SW 1271 (cell line): ENCODE data around the gene MLH3.
A peak's percentile ranks its signal among the peaks of the same experiment; 100 is the strongest.
"Not testable (repeated sequence)": the region's sequence is repeated elsewhere in the genome, so short reads cannot be mapped to it uniquely, and the experiment has no call there.

Source experiments
- DNase-seq, 2 experiments: peaks; one replicate each; lab custom pipeline; 2025; lab: John Stamatoyannopoulos, UW

Gene MLH3

DNA sequence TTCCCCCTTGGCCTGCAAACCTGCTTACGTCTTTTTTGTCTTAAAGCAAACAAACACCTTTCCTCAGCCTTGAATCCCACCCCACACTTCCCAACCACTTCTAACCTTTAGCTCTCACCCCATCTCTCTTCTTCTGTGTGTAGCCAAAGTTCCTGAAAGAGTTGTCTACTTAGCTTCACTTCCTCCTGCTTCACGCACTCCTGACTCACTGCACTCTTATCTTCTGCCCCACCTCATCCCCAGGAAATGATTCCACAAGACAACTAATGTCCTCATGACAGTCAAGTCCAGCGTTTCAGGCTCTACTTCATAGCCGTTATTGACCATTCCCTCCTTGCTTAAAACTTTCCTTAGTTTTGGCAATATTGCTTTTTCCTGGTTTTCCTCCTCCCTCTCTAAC is 26.2 kb downstream of the MLH3 start:
- peak in 1 of 2 experiments; percentile 24 for DNase-seq

DNA sequence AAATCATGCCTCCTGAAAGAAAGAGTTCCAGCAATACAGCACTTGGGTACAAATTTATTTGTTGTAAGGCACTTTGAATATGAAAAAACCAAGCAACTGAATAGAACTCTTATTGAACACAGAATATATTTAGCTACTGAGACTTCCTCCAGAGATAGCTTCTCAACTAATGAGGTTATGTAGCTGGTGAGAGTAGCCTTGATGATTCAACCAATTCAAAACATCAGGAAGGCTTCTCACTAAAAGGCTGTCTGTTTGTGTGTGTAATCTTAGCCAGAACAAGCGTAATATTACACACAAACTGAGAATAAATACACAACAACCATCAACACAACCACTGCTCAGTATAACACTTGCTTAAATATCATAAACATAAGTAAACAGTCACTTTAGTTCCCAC is 28.2 kb downstream of the MLH3 start:
- DNase-seq: no peak

DNA sequence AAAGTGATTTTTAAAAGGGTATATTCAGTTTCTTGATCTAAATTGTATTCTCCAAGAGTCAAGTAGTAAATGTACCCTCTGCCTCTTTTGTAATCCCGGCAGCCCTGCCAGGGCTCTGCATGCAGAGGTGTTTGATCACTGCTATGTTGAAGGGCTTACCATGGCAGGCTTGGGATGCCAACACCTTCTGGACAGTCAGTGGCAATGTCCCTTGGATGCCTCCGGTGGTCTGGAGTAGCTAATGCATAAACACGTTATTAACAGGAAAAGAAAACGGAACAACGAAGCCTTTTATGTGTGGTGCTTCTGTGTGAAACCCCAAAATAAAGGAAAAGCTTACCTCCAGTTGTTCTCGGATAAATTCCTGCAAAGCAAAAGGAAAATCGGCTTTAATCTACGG is 28.6 kb downstream of the MLH3 start:
- DNase-seq: peak in 1 of 2 experiments; percentile 13

DNA sequence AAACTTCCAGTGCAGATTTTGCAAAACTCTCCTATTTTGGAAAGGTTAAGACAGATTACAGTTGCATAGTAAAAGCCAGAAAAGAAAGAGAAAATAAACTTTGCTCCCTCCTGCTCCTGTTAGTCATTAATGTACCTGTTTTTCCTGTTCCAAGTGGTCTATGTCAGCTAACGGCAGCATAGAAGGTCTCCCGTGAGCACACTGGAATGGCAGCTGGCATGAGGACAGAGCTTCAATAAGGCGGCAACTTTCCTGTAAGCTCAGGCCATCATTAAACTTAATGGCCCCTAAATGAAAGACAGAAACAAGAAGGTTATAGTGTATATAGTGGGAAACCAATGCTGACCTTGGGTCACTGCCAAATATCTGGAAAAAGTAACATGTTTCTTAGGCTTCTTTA is 32.6 kb downstream of the MLH3 start:
- DNase-seq: no peak

DNA sequence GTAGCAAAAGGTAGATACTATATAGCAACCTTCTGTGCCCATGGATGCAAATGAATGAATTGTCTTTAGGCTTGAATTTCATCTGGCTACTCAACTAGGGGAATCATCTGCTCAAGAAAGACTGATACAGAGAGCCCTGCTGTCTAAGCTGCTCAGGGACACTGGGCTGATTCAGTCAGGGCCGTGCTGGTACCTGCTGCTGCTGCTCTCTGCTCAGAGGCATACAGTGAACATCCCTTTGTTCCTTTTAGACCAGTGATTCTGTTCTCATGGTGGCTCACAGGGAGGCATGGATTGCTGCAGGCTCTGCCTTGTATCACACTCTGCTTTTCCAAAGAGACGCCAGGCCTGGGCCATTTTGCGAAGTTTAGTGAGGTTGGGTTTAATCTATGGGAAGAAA is 34.5 kb downstream of the MLH3 start:
- no peak for DNase-seq

DNA sequence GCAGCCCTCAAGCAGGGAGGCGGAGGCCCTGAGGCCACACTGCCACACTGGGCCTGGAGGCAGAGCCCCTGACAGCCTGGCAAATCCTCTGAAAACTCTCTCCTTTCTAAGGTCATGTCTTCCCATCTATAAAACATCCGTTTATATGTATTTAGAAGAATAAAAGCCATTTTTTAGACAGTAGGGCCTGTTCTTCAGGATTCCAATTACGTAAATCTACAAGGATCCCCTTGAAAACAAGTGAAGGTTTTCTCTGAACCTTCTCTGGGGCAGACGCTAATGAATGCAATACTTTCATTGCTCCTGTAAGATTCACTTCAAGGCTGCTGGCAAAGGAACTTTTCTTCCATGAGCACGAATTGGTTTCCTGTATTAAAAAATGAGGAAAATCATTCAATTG is 35.8 kb downstream of the MLH3 start:
- no peak for DNase-seq

DNA sequence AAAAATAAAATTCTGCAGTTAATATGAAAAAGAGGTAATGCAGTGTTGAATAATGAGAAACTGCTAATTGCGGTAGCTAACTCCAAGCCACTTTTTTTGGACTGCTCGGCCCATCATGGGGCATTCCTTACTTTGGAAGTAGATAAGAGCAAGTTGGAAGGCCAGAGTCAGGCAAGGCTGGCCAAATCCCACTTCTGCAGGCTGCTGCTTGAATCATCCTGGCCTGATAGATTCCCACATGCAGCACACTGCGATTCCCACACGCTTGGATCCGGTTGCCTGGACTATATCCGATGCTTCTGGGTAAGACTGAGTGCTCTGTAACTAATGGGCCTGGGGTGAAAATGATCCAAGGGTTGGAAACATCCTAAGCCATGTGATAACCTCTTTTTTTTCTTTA is 38.0 kb downstream of the MLH3 start:
- DNase-seq: no peak

DNA sequence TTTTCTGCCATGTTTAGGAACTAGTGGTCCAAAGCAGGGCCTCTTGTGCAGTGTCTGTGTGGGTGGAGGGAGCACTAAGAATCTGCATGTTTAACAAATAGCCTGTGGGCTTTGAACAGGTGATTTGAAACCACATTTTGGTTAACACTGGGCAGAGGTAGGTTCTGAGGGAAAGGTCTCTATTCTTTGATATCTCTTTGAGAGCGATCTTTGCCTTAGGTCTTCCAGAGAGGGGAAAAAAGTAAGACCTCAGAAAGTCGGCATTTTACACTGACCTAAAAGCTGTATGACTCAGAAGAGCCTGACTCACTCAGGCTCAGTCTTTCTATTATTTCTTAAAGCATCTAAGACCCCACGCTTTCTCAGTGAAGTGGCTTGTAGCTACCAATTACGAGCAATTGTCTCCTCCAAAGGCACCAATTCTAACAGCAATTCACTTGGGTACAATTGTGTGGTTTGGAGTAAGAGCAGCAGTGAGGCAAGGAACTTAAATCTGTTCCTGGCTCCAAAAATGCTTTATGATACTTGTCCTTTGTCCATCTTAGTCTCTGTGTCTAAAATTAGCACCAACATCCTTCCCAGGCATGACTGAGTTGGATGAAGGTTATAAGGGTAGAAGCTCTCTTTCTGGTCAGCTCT is 39.8 kb downstream of the MLH3 start:
- DNase-seq: peak in 1 of 2 experiments; percentile 40

DNA sequence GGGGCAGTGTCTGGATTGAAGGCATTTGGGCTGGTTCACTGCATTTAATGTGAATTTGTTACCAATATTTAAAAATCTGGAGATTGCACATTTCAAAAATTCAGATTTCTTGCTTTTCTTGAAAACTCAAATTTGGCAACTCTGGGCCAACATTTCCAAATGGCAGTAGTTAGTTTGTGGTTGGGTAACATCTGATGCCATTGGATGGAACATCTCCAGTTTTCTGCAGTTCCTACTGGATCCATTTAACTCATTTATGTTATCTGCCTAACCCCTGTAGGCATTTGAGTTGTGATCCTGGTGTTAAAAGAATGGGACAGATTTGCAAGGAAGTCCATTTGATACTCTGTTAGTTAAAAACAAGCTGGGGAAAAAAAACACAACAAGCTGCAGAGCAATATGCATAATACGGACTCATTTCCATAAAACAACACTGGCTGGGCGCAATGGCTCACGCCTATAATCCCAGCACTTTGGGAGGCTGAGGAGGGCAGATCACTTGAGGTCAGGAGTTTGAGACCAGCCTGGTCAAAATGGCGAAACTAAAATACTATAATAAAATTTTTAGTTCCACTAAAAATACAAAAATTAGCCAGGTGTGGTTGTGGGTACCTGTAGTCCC is 40.7 kb downstream of the MLH3 start:
- DNase-seq: no peak

DNA sequence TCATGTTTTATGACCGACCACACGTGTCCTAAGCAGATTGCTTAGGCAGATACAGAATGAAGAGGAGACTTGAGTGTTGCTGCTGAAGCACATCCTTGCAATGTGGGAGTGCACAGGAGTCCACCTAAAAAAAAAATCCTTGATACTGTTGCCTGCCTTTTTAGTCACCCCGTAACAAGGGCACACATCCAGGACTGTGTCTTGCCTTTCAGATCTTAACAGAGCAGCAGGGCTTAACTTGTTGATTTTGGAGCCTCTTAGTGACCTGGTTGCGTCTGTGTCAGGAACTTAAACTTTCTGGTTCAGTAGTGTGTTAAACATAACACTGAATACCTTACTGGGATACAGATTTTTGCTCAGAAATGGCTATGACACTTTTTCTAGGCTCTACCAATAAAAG is 42.1 kb downstream of the MLH3 start:
- DNase-seq: no peak

DNA sequence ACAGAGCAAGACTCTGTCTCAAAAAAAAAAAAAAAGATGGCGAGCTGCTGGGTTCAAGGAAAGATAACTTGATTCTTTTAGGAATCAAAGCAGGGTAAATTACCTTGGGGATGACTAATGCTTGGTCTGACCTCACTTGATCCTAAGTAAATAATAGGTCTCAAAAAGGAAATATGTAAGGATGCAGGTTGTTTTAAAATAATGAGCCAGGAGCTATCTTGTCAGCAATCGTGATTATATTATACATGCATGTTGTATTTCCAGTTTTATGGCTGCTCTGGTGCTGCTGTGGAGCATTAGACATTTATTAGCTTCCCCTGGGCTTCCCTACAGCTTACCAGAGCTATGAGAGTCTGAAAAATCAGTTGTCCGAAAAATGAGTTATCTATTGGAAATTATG is 45.9 kb downstream of the MLH3 start:
- DNase-seq: no peak

DNA sequence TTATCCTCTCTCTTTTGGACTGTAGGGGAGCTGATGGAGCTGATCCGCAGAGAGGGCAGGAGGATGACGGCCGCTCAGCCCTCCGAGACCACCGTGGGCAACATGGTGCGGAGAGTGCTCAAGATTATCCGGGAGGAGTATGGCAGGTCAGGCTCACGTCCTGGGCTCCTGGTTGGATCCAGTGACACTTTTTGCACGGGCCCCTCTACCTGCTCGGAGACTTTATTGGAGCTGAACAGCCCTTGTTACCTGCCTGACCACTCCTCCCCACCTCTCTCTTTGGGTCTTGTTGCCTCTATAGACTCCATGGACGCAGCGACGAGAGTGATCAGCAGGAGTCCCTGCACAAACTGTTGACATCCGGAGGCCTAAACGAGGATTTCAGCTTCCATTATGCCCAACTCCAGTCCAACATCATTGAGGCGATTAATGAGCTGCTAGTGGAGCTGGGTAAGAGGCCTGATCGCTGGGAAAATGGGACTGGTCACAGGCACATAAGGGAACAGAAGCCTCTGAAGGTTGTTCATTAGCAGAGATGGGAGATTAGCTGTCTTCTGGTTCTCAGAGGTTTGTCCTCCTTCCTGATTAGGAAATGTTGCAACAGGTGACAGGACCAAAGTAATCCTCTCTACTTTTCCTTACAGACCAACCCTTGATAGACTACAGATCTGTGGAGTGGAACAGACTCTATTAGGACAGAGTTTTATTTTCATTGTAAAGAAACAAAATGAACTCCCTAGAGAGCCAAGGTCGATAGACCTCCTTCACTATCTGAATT is 47.8 kb downstream of the MLH3 start:
- no peak for DNase-seq

DNA sequence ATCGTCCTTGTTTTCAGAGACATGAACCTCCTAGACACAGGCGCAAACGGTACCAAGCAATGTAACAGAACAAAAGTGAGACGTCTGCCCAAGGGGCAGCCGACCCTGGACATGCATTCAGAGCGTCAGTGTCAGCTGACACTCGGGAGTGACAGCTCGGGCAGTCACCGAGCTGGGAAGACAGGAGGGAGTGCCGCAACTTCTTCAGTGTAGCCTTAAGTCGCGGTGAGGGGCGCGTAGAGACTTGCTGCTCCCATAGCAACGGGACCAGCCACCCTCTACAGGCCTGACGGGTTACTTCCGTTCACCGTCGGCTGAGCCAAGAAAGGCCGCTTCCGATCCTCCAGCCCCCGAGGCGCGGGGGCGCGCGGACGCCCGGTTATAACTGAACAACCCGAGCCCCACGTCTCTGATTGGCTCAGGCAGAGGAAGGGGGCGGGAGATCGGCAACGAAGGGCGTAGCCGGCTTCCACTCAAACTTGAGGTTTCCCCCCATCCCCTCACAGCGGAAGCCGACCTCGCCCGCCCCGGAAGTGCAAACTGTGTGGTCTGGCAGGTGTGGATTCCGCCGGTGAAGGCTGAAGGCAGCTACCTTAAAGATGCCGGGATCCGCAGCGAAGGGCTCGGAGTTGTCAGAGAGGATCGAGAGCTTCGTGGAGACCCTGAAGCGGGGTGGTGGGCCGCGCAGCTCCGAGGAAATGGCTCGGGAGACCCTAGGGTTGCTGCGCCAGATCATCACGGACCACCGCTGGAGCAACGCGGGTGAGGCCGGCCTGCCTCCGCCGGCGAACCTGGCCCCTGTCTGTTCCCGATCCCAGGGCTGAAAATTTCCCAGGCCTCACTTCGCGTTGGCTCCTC is 48.6 kb downstream of the MLH3 start, which contains the start of gene EIF2B2:
Gene EIF2B2, plus strand, starts transcription at position 530 of the 858 bp plus-strand sequence. Its CDS starts 70 bp downstream, at position 600.
- DNase-seq: peak; percentile 96 to 97

DNA sequence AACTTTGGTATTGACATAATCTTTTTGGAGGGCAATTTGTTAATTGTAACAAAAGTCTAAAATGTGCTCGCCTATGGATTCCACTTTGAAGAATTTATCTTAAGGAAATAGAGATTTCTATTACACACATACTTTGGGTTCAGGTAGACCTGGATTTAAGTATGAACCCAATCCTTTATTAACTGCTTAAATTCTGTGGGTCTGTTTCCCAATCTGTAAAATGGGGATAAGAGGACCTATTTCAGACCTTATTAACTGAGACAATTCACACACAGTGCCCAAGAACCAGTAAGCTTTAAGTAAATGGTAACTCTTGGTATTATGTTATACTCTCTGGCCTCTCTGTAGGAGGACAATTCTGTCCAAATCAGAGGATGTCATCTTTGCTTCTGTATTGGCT is 49.4 kb downstream of the MLH3 start:
- DNase-seq: no peak

DNA sequence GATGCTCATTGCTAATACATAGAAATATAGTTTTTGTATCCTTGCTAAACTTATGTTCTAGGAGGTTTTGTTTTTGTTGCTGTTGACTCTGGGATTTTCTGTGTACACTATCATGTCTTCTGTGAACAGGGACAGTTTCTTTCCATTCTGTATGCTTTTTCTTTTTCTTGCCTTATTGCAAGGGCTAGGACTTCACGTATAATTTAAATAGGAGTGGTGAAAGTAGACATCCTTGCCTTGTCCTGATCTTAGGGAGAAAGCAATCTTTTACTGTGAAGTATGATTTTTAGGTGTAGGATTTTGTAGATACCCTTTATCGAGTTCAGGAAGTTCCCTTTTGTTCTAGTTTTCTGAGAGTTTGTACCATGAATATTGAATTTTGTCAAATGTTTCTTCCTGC is 50.0 kb downstream of the MLH3 start:
- no peak for DNase-seq

DNA sequence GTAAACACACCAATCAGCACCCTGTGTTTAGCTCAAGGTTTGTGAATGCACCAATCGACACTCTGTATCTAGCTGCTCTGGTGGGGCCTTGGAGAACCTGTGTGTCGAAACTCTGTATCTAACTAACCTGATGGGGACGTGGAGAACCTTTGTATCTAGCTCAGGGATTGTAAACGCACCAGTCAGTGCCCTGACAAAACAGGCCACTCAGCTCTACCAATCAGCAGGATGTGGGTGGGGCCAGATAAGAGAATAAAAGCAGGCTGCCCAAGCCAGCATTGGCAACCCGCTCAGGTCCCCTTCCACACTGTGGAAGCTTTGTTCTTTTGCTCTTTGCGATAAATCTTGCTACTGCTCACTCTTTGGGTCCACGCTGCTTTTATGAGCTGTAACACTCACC is 55.5 kb downstream of the MLH3 start:
- not testable (repeated sequence) for DNase-seq

DNA sequence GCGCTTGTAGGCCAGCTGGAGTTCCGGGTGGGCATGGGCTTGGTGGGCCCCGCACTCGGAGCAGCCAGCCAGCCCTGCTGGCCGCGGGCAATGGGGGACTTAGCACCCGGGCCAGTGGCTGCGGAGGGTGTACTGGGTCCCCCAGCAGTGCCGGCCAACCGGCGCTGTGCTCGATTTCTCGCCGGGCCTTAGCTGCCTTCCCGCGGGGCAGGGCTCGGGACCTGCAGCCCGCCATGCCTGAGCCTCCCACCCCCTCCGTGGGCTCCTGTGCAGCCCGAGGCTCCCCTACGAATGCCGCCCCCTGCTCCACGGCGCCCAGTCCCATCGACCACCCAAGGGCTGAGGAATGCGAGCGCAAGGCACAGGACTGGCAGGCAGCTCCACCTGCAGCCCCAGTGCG is 57.1 kb downstream of the MLH3 start:
- DNase-seq: not testable (repeated sequence)

DNA sequence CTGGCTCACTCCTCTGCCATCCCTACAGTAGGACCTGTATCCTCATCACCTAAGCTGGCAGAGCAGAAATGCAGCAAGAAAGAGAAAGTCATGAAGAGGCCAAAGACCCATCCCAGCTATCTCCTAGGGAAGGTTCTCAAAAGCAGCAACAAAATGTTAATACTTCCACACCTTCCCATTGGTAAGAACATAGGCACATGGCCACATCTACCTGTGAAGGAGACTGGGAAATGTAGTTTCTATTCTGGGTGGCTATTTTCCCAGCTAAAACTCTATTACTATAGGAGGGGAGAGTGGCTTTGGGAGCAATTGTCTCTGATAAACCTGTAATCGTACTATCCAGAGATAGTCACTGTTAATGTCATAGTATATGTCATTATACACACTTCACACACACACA is 62.3 kb downstream of the MLH3 start:
- DNase-seq: peak in 1 of 2 experiments; percentile 31

DNA sequence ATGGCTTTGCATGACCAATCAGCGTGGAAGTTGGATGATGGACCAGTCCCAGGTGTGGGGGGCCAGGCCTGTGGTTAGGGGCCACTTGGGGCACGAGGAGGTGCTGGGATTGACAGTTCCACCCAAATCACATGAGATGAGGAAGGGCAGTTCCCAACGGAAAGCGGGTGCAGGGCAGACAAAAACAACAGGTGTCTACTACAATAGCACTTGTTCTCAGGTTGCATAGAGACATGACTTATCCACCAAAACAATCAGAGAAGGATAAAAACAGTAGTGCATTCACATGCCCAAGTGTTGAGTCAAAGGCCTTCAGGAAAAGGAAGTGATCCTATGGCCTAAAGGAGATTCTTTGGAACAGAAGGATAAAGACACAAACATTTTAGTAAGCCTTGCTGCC is 63.1 kb downstream of the MLH3 start:
- peak; percentile 79 to 95 for DNase-seq

DNA sequence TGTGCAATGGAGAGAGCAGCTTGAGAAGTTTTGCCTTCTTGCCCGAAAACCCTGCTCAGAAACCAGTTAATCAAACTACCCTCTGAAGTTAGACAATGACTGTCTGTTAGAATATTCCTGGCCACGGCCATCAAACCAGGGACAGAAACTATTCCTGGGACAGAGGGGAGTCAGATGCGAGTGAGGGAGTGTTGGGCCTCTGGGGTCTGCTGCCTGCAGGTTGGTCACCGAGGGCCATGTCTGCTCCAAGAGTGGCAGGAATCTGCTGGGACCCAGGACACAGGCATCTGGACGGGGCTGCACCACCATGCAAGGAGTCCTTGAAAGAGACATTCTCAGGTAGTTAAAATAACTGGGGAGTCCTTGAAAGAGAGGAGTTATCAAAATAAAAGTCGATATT is 65.5 kb downstream of the MLH3 start:
- DNase-seq: no peak

DNA sequence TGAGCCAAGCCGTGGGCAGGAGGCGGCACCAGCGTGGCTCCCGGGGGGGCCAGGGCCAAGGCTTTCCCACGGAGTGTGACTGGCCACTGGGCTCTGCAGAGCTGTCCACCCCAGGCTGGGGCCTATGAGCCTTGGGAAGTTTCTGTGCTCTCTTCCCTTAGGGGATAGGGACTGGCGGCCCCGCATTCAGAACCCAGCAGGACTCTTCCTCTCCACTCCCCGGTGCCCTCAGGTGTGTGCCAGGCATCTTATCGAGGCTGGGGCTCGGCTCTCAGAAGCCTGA is 66.3 kb downstream of the MLH3 start:
- DNase-seq: no peak

DNA sequence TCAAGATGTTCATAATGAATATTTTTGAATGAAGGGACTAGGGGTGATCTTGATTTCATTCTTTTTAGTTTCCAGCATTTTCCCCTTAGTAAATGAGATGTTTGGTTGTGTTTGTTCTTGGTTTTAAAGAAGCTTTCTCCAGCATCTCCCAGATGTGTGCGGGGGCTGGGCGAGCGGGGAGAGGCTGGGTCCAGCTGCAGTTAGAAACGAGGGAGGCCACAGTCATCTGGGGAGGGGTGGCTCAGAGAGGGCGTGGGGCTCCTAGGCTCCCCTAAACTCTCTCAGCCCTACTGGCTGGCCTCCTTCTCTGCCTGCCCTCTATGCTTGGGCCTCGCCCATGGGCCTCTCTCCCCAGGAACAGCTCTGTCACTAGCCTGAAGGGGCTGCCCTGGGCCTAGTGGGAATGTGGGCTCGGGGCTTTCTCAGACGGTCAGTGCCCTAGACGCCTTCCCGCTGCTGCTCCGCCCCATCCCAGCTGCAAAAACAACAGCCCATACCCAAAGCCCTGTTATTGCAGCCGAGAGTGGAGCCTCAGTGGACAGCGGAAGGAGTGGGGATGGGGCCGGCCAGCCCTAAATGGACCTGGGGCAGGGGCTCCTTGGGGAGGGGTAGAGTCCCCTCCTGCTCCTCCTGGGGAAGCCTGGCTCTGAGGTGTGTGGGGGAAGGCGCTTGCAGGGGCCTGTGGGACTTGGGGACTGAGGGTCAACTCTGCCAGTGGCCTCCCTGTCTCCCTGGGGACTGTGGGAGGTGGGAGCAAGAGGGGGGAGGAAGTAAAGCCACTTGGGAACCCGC is 66.8 kb downstream of the MLH3 start:
- DNase-seq: no peak
